ENCODE data around the gene SF3B5. TPM values are rescaled to one million over a fixed set of nuclear protein-coding genes. Genes with fewer than 3 reads are reported as not detected.

SF3B5 gene
- total and polyA plus RNA-seq, 9 of the 15 experiments (the other 6 are each of a cell fraction or from before 2014, with no cell fraction given): 238 to 1,211 (median 407) TPM

DNA sequence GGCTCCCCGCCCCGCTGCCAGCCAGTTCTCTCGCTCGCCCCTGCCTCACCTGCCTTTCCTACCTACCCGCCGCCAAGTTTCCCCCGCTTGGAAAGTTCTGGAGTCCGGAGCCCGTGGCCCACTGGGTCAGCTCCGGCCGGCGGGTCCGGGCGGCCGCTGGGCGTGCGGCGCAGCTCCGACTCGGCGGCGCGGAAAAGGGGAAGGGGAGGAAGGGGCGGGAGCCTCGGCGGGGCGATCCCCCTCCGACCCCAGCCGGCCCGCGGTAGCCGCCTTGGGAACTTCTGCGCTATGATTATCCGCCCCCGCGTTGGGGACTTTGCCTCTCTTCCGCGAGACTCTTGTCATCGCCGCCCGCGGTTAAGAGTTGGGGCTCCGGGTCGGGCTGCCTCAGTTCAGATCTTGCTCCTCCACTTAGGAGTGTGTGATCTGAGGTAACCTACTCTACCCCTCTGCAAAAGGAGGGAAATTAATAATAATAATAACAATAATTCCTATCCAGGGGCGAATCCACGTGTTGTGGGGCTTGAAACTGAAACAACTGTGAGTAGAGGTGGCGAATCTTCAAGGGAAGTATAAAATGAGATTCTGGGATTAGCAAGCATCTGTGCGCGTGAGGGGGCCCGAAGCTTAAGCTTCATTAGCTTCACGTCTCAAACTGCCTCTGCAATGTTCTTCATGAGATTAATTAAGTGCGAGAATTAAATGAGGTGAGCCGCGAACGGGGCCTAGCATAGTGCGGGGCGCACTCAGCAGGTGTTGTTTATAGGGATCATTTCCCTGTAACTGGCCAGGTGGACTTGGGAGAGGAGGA, 30.8 kb downstream of the SF3B5 start (continued):
- peak; percentile 32 for TF ChIP-seq RBM22 (IDR thresholded peaks at IDR 0.05; ENCODE audit: low read depth, low read length, poor library complexity, severe bottlenecking)
- TF ChIP-seq MXI1 (IDR thresholded peaks at IDR 0.05; ENCODE audit: low read depth, low read length): no peak
- no peak for TF ChIP-seq SRSF7 (optimal IDR thresholded peaks at IDR 0.05; ENCODE audit: low read depth, low read length)
- no peak for TF ChIP-seq TRIM28 (IDR thresholded peaks at IDR 0.05)
- TF ChIP-seq FOXK1 (CRISPR knock-in tag; IDR thresholded peaks at IDR 0.05; ENCODE audit: borderline replicate concordance): no peak
- TF ChIP-seq, protein P1, sequence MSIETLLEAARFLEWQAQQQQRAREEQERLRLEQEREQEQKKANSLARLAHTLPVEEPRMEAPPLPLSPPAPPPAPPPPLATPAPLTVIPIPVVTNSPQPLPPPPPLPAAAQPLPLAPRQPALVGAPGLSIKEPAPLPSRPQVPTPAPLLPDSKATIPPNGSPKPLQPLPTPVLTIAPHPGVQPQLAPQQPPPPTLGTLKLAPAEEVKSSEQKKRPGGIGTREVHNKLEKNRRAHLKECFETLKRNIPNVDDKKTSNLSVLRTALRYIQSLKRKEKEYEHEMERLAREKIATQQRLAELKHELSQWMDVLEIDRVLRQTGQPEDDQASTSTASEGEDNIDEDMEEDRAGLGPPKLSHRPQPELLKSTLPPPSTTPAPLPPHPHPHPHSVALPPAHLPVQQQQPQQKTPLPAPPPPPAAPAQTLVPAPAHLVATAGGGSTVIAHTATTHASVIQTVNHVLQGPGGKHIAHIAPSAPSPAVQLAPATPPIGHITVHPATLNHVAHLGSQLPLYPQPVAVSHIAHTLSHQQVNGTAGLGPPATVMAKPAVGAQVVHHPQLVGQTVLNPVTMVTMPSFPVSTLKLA (conservative IDR thresholded peaks at IDR 0.05): 0 out of 4 replicates have a peak, but pooled peaks of 1 of the 2 experiments have one; percentile 18

- FAIRE-seq: peak; percentile 54
- BruUV-seq (replicated peaks): no TSS peak
- no peaks in the 10 kb centered on the region; a peak in 1 of 5 replicates for H3K27me3 ChIP-seq (ENCODE audit: control insufficient read depth in 2 of 2, insufficient read depth in 2 of 2, low read length in 2 of 2)
- H2AFZ ChIP-seq (ENCODE audit: low read depth, low read length): peak overlapping the region; percentile 99
- ChIA-PET CTCF (ENCODE audit: low intra/inter-chr PET ratio) (no interaction called here), POLR2A (interaction anchor here (0.6 to 3.1 kb wide), 9 partner anchors 9 to 466 kb away, joined by 3 to 13 read pairs (median 3); no protein-coding TSS in a partner anchor)
- no peaks in the 10 kb centered on the region for H3K79me2 ChIP-seq (ENCODE audit: control insufficient read depth, insufficient read depth, low read length)
- no peaks in the 10 kb centered on the region for H4K20me1 ChIP-seq (replicated peaks; ENCODE audit: control insufficient read depth, insufficient read depth, low read length)
- no peaks in the 10 kb centered on the region for H3K36me3 ChIP-seq (ENCODE audit: control insufficient read depth, insufficient read depth, low read length)
- H3K9me1 ChIP-seq (ENCODE audit: control insufficient read depth, insufficient read depth, low read length): no peaks in the 10 kb centered on the region
- peak overlapping the region; percentile 76 to 96 for H3K9ac ChIP-seq (ENCODE audit: insufficient read depth in 1 of 2, low read depth in 2 of 2, low read length in 2 of 2)
- peak; percentile 94 to 97 (median 96) for DNase-seq (ENCODE audit: extremely low read depth in 1 of 4, low spot score in 3 of 4)
- WGBS (ENCODE audit: insufficient coverage, low coverage, missing lambda C conversion rate): 0% methylated on average over 50 of the region's 72 CpGs
- peak overlapping the region; percentile 88 for H3K4me2 ChIP-seq (ENCODE audit: insufficient read depth, low read length)
- intact Hi-C loops (cut with micrococcal nuclease) (loop anchor here (1.0 to 2.0 kb wide), 2 partner anchors 19 to 31 kb away; partner anchors contain the start of gene SF3B5), in situ Hi-C loops (cut with MboI) (no loop called here)
- H3K4me3 ChIP-seq: peak overlapping the region; percentile 76
- H3K27ac ChIP-seq (ENCODE audit: extremely low read depth, low read depth, low read length): peak overlapping the region; percentile 83
- peak; percentile 98 for ATAC-seq
- H3K4me1 ChIP-seq (replicated peaks in 1 of 2; ENCODE audit: control insufficient read depth in 2 of 2, insufficient read depth in 2 of 2, low read length in 2 of 2): peaks cover 15 to 17% of the 10 kb centered on the region in 2 experiments; a peak in 4 of 5 replicates
- H3K9me3 ChIP-seq (replicated peaks; ENCODE audit: control insufficient read depth, insufficient read depth, low read depth, low read length): no peaks in the 10 kb centered on the region
- TF ChIP-seq, protein P2, sequence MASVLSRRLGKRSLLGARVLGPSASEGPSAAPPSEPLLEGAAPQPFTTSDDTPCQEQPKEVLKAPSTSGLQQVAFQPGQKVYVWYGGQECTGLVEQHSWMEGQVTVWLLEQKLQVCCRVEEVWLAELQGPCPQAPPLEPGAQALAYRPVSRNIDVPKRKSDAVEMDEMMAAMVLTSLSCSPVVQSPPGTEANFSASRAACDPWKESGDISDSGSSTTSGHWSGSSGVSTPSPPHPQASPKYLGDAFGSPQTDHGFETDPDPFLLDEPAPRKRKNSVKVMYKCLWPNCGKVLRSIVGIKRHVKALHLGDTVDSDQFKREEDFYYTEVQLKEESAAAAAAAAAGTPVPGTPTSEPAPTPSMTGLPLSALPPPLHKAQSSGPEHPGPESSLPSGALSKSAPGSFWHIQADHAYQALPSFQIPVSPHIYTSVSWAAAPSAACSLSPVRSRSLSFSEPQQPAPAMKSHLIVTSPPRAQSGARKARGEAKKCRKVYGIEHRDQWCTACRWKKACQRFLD (CRISPR knock-in tag; IDR thresholded peaks at IDR 0.05): peak; percentile 65; the same call in 1 of the 2 replicates
- no peak for TF ChIP-seq FOXA3 (CRISPR knock-in tag; conservative IDR thresholded peaks at IDR 0.05 in 1 of 2, IDR thresholded peaks at IDR 0.05 in 1 of 2)
These were observed 31.5 kb downstream of the SF3B5 start for GRCh38 chr6:144063744-144064401.
